ENCODE results near the gene NT5DC1.

NT5DC1 gene

GRCh38 chr6:116254297-116255056, 153.8 kb downstream of the NT5DC1 start:
- in situ Hi-C loops (cut with HindIII; ENCODE audit: low pct_ligation_motif_present, low pct_unique_long_range_greater_than_20kb, low sequenced_read_pairs) = no loop called here
- no peak for DNase-seq

DNA sequence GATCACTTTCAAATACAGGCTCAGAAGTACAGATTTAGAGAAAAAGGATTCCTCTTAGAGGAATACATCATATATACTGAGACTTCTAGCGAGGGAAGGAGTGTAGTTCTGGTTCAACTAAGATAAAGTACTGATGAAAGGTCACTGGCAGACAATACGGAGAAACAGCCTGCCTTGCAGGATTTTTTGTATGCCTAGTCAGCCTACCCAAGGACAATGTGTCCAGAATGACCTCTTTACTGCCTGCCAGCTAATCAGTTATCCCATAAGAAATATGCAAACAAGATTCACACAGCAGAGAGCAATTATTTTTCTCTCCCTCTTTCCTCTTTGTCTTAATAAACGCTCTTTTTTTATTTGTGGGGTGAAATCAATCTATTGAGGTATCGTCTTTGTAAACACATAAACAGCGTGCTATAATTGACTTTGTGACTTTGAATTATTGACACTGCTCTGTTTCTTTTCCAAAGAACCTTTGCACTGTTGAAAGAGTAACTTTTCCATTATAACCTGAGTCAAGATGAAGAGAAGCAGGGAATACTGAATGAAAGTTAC, 154.7 kb downstream of the NT5DC1 start:
- in situ Hi-C loops (cut with HindIII; ENCODE audit: low pct_ligation_motif_present, low pct_unique_long_range_greater_than_20kb, low sequenced_read_pairs) = no loop called here
- no peak for DNase-seq

DNA sequence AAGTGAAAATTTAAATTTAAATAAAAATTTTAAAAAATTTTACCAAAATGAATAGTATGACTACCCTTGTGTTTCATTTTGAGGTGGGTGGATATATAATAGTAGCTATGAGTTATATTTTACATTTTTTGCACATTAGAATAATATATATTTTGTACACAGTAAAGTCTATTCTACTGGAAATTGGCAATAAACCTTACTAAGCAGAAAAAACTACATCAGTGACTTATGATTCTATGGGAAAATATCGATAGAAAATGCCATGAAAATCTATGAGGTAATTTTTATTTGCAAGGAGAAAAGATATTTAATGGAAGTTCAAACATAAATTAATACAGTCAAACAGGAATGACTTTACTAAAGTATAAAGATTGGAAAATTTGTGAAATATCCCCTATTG, 156.0 kb downstream of the NT5DC1 start:
- in situ Hi-C loops (cut with HindIII; ENCODE audit: low pct_ligation_motif_present, low pct_unique_long_range_greater_than_20kb, low sequenced_read_pairs) = no loop called here
- DNase-seq = no peak

DNA sequence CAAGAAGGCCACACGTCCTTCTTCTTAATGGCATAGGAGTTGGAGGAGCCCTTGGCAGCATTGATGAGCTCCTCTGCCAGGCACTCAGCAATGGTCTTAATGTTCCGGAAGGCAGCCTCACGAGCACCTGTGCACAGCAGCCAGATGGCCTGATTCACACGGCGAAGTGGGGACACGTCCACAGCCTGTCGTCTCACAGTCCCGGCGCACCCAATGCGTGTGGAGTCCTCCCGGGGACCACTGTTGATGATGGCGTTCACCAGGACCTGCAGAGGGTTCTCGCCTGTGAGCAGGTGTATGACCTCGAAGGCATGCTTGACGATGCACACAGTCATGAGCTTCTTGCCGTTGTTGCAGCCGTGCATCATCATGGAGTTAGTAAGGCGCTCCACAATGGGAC, 157.9 kb downstream of the NT5DC1 start:
- in situ Hi-C loops (cut with HindIII; ENCODE audit: low pct_ligation_motif_present, low pct_unique_long_range_greater_than_20kb, low sequenced_read_pairs) = no loop called here
- no peak for DNase-seq

DNA sequence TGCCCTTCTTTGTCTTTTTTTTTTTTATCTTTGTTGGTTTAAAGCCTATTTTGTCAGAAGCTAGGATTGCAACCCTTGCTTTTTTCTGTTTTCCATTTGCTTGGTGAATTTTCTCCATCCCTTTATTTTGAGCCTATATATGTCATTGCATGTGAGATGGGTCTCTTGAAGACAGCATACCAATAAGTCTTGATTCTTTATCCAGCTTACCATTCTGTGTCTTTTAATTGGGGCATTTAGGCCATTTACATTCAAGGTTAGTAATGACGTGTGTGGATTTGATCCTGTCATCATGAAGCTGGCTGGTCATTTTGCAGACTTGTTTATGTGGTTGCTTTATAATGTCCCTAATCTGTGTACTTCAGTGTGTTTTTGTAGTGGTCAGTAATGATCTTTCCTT, 162.7 kb downstream of the NT5DC1 start:
- DNase-seq = no peak
- in situ Hi-C loops (cut with HindIII; ENCODE audit: low pct_ligation_motif_present, low pct_unique_long_range_greater_than_20kb, low sequenced_read_pairs) = no loop called here

DNA sequence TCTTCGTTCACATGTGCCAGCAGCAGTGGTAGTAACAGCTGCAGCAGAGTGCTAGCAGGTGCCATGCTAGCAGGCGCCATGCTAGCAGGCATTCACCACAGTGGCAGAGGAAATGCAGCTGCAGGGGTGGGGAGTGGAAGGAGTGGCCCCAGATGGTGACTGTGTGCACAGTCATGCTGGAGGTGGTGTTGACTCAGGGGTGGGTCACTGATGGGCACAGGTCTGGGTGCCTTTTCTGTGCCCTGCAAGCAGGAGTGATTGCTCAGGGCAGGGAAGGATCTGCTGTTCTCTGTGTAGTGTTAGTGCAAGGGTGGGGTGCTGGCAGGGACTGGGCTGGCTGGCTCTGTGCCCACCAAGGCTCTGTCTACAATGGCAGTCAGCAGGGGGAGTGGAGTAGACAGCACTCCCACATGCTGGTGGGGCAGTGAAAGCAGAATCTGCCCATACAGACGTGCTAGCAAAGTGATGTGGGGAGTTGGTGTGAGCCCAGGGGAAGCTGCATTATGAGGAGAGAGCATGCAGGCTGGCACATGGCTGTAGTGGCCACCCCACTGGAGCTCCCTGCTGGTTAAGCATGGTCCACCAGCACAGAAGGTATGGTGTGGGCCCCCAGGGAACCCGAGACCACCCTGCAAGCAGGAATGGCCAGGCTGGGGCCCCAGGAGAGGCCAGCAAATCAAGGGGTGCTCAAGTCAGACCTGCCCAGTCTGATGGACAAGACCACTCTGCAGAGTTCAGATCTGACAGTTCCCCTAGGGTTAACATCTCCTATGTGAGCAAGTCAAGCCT, 164.6 kb downstream of the NT5DC1 start:
- DNase-seq = peak; percentile 28
- in situ Hi-C loops (cut with HindIII; ENCODE audit: low pct_ligation_motif_present, low pct_unique_long_range_greater_than_20kb, low sequenced_read_pairs) = no loop called here

DNA sequence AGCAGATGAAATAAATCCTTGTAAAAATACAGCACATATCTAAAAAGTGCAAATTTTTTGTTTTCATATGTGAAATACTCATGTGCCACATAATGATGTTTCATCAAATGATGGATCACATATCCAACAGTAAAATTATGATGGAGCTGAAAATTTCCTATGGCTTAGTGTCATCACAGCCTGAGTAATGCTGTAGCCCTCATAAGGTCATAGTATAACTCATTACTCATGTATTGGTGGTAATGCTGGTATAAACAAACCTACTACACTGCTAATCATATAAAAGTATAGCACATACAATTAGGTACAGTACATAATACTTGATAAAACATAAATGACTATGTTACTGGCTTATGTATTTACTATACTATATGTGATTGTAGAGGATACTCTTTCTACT, 166.2 kb downstream of the NT5DC1 start:
- in situ Hi-C loops (cut with HindIII; ENCODE audit: low pct_ligation_motif_present, low pct_unique_long_range_greater_than_20kb, low sequenced_read_pairs) = no loop called here

GRCh38 chr6:116267836-116268588, 167.4 kb downstream of the NT5DC1 start:
- DNase-seq = no peak
- in situ Hi-C loops (cut with HindIII; ENCODE audit: low pct_ligation_motif_present, low pct_unique_long_range_greater_than_20kb, low sequenced_read_pairs) = no loop called here

More for the DNA sequence above, 166.2 kb downstream of the NT5DC1 start:
- no peak for DNase-seq

GRCh38 chr6:116268589-116269293, 168.1 kb downstream of the NT5DC1 start:
- DNase-seq = peak; percentile 81
- in situ Hi-C loops (cut with HindIII; ENCODE audit: low pct_ligation_motif_present, low pct_unique_long_range_greater_than_20kb, low sequenced_read_pairs) = no loop called here

GRCh38 chr6:116271149-116271708, 170.6 kb downstream of the NT5DC1 start:
- no peak for DNase-seq
- in situ Hi-C loops (cut with HindIII; ENCODE audit: low pct_ligation_motif_present, low pct_unique_long_range_greater_than_20kb, low sequenced_read_pairs) = no loop called here

DNA sequence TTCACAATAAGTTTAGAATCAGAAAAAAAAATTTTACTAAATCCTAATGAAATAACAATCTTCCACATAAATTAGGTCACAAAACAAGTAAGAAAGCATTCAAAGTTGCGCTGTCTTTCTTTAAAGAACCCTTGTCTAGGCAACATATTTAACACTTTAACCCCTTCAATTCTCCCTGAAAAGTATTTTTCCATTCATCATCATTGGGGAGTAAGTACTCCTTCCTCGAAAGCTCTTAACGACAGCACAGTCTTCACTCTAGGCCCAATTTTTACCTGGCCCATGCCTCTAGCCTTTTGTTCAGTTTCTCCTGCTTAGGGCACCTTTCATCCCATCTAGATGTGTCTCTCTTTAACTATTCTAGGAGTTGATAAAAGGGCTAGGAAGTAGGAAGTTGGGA, 176.5 kb downstream of the NT5DC1 start:
- in situ Hi-C loops (cut with HindIII; ENCODE audit: low pct_ligation_motif_present, low pct_unique_long_range_greater_than_20kb, low sequenced_read_pairs) = loop anchor here (25.0 kb wide), 1 partner anchor 260 kb away; the partner anchor contains the start of gene TRAPPC3L
- no peak for DNase-seq

- DNase-seq = no peak
- in situ Hi-C loops (cut with HindIII; ENCODE audit: low pct_ligation_motif_present, low pct_unique_long_range_greater_than_20kb, low sequenced_read_pairs) = loop anchor here (25.0 kb wide), 1 partner anchor 259 kb away; the partner anchor contains the start of gene TRAPPC3L
Observed at GRCh38 chr6:116278481-116278829, 177.8 kb downstream of the NT5DC1 start.

DNA sequence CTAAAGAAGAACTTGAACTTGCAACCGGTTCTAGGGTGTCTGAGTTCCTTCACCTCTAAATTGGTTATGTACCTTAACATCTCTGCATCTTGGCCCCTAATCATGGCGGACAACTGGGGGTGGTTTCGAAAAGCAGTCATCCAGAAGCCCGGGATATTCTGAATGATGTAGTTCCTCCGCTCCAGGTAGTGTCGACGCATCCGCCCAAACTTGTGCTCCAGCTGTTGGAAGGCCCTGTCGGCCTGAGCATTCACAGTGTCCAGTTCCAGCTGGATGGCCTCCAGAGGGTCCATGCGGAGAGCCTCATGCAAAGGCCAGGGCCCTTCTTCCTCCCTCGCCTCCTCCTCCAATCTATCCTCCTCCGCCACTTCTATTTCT, 178.2 kb downstream of the NT5DC1 start:
- in situ Hi-C loops (cut with HindIII; ENCODE audit: low pct_ligation_motif_present, low pct_unique_long_range_greater_than_20kb, low sequenced_read_pairs) = loop anchor here (25.0 kb wide), 1 partner anchor 258 kb away; the partner anchor contains the start of gene TRAPPC3L

GRCh38 chr6:116279232-116280160, 178.8 kb downstream of the NT5DC1 start, which contains the start of gene TSPYL1:
TSPYL1 (minus strand) TSS chr6:116279930; CDS start chr6:116279830, 100 bp downstream.
- in situ Hi-C loops (cut with HindIII; ENCODE audit: low pct_ligation_motif_present, low pct_unique_long_range_greater_than_20kb, low sequenced_read_pairs) = loop anchor here (25.0 kb wide), 1 partner anchor 258 kb away; the partner anchor contains the start of gene TRAPPC3L

More for the DNA sequence above, 178.2 kb downstream of the NT5DC1 start:
- no peak for DNase-seq

DNA sequence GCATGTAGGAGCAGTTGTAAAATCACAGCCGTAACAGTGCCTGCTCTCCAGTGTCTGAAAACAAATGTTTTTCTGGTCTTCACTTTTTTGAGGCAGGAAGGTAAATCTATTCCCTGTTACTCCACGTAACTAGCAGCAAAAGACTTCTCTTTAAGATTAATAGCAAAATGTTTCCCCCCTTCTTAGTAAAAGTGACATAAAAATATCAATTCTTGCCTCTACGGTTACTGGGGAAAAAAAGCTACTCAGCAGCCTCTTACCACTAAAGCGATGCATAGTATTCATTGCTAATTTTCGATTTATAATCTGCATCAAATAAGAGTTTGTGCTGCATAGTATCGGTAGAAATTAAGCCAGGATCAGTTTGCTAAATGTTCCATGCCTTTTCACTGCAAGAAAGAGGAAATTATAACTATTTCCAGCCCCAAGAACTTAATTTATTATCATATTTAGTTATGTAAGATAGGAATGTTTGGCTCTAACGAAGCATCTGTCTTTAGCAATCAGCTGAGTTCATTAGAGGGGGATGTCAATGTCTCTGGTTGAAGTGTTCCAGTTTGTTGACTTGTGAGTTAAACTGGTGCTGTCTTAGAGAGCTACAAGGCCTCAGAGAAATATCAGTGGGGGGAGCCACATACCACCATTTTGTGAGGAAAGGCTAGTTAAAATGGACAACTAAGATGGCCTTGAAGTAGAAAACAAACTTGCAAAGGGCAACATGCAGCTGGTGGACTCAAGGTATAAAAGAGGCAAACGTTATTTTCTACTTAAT, 179.7 kb downstream of the NT5DC1 start:
- DNase-seq = peak; percentile 14
- in situ Hi-C loops (cut with HindIII; ENCODE audit: low pct_ligation_motif_present, low pct_unique_long_range_greater_than_20kb, low sequenced_read_pairs) = loop anchor here (25.0 kb wide), 1 partner anchor 257 kb away; the partner anchor contains the start of gene TRAPPC3L

More at GRCh38 chr6:116279232-116280160, 178.8 kb downstream of the NT5DC1 start, which contains the start of gene TSPYL1:
- DNase-seq = peak; percentile 96

DNA sequence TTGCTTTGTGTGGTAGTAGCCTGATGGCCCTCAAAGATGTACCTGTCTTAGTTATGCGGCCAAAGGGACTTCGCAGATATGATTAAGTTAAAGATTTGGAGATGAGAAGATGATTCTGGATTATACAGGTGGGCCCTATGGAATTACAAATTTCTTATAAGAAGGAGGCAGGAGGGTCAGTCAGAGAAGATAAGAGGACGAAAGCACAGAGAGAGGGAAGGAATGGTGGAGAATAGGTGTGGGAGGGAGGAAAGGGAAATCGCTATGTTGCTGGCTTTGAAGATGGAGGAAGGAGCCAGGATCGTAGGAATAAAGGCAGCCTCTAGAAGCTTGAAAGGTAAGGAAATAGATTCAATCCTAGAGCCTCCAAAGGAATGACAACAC, 180.3 kb downstream of the NT5DC1 start:
- DNase-seq = no peak
- in situ Hi-C loops (cut with HindIII; ENCODE audit: low pct_ligation_motif_present, low pct_unique_long_range_greater_than_20kb, low sequenced_read_pairs) = loop anchor here (25.0 kb wide), 1 partner anchor 256 kb away; the partner anchor contains the start of gene TRAPPC3L
